IPS-NIHi11 (cell line): Measurements from ENCODE around the gene CFAP58.
"Not testable (repeated sequence)": the region's sequence is repeated elsewhere in the genome, so short reads cannot be mapped to it uniquely, and the experiment has no call there.

ENCODE experiments used
- DNase-seq: peaks from one replicate; pipeline ENCODE4 v3.0.0; 2012; ENCODE audit warnings: mixed read lengths, low spot score

The CFAP58 gene

DNA sequence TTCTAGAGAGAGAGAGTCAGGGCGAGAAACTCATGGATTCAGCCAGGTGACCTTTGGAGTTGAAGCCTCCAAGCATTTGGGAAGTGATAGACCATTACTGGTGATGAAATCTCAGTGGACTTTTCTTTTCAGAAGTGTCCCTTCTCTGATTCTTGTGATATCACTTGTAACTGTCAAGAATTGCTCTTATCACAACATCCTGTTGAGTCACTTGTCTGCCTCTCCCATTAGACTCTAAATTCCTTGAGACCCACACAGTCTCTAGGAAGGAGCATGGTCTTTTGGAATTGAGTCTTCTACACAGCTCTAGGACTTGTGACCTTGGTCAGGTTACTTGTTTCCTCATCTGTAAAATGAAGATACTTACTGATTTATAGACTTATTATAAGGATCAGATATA, 81.0 kb downstream of the CFAP58 start:
- no peak for DNase-seq

DNA sequence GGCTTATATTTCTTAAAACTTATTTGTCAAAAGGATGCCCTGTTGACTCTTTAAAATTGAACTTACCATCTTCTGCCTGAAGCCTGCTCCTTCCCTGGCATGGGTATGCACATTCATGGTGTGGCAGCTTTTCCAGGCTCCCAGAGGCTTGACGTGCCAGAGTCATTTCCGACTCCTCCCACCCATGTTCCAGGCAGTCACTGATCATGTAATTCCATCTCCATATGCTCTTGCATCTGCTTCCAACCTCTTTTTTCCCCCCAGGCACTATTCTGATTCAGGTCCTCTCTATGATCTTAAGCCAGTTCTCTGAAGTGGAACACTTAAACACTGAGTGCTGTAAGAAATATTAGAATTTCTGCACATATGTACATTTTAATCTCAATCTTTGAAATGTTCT, 82.2 kb downstream of the CFAP58 start:
- no peak for DNase-seq

GRCh38 chr10:104437226-104437625, 83.6 kb downstream of the CFAP58 start:
- no peak for DNase-seq

DNA sequence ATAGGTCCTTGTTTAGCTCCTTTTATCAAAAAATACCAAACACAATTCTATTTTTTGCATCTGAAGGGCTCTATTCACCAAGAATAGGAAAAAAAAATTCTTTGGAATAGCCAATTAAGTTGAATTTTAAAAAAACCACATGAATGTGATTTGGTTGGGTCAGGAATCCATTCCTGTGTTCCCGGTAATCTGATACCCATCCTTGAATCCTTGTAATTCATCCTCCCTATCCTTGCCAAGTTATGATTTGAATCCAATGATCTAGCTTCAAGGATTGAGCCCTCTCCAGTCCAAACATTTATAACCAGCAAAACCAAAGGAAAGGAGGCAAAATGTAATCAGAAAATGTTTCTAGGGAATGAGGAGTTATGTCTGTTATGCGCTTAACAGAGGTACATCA, 86.6 kb downstream of the CFAP58 start:
- DNase-seq = no peak

- no peak for DNase-seq
Measured at GRCh38 chr10:104441329-104442000, 87.8 kb downstream of the CFAP58 start.

GRCh38 chr10:104445359-104445758, 91.7 kb downstream of the CFAP58 start:
- DNase-seq = no peak

DNA sequence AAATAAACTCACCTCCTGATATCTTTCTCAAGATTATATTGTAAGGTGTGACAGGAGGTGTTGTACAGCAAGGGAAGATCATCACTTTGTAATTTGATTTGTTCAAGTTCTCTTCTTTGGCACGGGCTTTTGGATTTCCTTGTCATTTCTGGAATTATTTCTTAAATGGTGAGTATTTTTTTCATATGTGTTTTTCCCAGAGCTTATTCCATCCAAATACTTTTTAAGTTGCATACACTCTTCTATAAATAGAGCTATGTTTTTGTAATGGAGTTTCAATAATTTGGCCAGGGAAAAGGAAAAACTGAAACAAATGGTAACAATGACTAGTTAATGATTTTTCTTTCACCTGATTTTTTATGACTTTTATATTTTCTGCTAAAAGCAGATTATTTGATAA, 92.5 kb downstream of the CFAP58 start:
- DNase-seq = no peak

- no peak for DNase-seq
Measured at GRCh38 chr10:104447331-104447730, 93.7 kb downstream of the CFAP58 start.

DNA sequence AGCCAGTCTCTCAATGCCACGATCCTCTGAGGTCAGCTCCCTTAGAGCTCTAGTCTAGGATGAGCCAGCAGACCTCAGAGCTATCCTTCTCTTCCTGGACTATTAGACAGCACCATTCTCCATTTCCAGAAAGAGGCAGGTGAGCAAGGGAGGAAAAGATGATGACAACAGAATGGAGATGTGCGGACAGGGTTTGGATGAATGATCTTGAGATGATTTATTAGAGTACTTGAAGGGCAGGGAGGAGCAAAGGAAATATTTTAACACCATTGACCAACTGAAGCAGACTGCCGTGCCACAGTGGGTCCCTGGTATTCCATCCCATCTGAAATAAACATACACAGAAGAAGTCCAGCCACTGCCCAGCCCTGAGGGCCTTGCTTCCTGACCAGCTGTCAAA, 94.3 kb downstream of the CFAP58 start:
- no peak for DNase-seq

DNA sequence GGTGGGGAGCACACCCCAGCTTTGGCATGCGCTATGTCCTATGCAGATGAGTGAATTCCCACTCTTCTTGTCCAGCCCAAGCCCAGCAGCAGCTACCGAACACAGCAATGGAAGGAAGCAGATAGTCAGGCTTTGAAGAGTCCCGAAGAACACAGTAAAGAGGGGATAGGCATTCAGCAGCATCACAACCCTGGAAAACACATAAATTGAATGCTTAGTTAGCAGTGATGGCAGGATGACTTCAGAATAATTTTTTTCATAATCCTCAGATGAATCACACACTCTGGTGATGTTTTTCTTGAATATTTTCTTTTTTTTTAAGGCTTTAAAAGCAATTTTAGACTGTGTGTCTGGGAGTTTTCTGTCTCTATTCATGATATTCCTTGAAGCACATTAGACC, 95.8 kb downstream of the CFAP58 start:
- DNase-seq = no peak

DNA sequence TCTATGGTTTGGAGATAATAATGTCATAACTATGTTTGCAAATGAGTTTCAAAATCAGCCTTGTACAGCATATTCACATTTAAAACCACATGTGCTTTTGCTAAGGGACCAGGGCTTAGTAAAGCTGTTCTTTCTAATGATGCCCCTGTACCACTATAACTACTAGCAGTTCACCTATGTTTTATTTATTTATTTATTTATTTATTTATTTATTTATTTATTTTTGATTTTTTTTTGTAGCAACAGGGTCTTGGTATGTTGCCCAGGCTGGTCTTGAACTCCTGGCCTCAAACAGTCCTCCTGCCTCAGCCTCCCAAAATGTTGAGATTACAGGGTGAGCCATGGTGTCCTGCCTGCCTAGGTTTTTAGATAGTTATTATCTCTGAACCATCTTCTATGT, 96.9 kb downstream of the CFAP58 start:
- DNase-seq = no peak

GRCh38 chr10:104450954-104451353, 97.3 kb downstream of the CFAP58 start:
- DNase-seq = no peak

DNA sequence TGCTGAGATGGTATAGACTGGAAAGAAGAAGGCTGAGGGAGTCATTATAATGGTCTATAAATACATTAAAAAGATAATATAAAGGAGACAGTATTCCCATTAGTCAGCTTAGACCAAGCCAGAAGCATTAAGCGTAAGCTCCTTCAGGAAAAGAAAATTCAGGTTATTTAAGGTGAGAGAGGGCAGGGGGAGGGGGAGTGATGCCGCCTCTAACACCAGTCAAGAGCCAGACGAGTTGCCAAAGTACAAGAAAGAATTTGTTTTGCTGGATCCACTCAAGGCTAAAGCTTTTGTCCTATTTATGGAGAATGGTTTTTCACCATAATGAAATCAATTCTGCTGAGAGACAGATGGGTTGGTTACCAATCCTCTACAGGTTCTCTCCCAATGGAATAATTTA, 99.3 kb downstream of the CFAP58 start:
- no peak for DNase-seq

GRCh38 chr10:104456802-104457542, 103.3 kb downstream of the CFAP58 start:
- DNase-seq = no peak

DNA sequence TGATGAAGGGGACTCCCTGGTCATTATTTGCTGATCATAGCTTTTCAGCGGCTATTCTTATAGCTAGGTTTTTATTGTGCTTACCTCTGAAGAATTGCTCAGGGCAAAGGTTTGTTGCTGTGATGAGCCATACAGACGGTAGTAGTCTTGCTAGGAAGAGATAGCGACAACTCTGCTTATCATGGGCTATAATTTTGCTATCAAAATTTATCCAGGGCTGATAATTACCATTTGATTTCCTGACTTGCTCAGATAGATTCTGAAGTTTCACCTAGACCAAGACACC, 103.9 kb downstream of the CFAP58 start:
- DNase-seq = no peak

- not testable (repeated sequence) for DNase-seq
Measured at GRCh38 chr10:104465575-104465974, 111.9 kb downstream of the CFAP58 start.

DNA sequence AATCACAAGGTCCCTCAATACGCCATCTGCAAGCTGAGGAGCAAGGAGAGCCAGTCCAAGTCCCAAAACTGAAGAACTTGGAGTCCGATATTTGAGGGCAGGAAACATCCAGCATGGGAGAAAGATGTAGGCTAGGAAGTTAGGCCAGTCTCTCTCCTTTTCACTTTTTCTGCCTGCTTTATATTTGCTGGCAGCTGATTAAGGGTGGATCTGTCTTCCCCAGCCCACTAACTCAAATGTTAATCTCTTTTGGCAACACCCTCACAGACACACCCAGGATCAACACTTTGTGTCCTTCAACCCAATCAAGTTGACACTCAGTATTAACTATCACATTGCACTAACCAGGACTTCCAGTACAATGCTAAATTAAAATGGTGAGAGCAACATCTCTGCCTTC, 115.2 kb downstream of the CFAP58 start:
- not testable (repeated sequence) for DNase-seq

DNA sequence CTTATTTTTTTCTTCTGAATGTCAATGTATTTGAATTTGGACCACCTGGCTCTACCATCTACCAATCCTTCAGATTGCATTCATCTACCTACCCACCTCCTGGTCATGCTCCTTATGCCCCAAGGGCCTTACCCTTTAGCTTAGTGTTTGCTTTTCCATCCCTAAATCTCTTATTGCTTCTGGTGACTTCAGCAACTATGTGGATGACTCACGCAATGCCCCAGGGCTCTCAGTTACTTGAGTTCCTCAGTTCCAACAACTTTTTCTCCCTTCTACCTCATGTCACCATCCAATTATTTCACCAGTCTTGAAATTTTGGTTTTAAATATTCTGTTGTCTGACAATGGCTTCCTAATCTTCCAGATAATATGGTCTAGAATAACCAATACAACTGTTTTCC, 118.9 kb downstream of the CFAP58 start:
- no peak for DNase-seq

GRCh38 chr10:104472957-104473745, 119.5 kb downstream of the CFAP58 start:
- no peak for DNase-seq

GRCh38 chr10:104478380-104478779, 124.7 kb downstream of the CFAP58 start:
- no peak for DNase-seq

GRCh38 chr10:104479906-104480593, 126.4 kb downstream of the CFAP58 start:
- DNase-seq = no peak

DNA sequence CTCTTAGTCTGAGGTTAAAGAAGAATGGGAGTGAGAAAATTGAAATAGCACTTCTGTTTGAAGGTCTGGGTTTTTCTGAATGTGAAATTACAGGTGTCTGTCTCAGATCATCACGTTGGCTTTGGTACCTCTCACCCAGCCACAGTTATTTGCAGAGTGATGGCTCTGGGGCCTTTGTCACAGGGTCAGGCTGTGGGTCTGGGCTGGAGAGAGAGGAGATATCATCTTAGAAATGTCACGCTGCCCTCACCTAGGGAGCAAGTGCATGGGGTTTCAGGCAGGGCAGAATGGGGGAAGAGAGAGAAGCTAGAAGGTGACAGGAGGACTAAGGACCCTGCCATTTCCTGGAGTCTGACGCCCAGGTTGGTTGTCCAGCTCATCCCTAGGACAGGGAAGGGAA, 127.2 kb downstream of the CFAP58 start:
- no peak for DNase-seq

DNA sequence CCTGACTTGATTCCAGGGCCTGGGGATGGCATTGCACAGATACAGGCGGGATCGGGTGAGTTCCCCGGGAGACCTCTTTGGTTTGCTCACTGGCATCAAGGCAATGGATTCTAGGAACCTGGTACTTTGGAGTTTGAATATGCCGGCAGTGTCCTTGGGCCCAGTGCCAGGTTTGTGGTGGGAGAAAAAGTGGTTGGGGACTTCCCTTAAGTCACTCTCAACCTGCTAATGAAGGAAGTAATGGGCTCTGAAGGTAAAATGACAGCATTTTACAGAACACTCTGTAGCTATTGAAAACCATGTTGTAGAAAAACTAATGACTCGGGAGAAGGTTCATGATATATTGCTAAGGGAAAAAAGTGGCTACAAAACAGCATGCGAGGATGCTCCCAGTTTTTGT, 129.9 kb downstream of the CFAP58 start:
- no peak for DNase-seq
